Adrenal gland (tissue), 12 donors: ENCODE results near the gene PBX2. TPM values are rescaled to one million over a fixed set of nuclear protein-coding genes. Genes with fewer than 3 reads are reported as not detected.

Experiments used
- DNase-seq, 7 donors: peaks; one replicate each; pipeline ENCODE4 v3.0.0-alpha.2; 2019 to 2020
- H3K27ac ChIP-seq, 5 donors: fragments of 200-600 bp; sonication (generic) in 4 of 5; 1 replicate in 3 of 5; 2 replicates in 2 of 5; pipeline versions ENCODE4 v1.5.1 to v1.8.0; 2016 to 2020; ENCODE audit warnings: mild to moderate bottlenecking in 1 of 5
- H3K27me3 ChIP-seq: fragments of 200-600 bp; 2 replicates; pipeline ENCODE4 v1.8.0; 2021
- H3K36me3 ChIP-seq, 2 donors: fragments of 200-600 bp; replicated peaks in 1 of 2; 1 replicate in 1 of 2; 2 replicates in 1 of 2; pipeline versions ENCODE4 v1.5.1 to v1.8.0; 2018 to 2022
- H3K4me1 ChIP-seq, 2 donors: fragments of 200-600 bp; replicated peaks in 1 of 2; 1 replicate in 1 of 2; 2 replicates in 1 of 2; pipeline versions ENCODE4 v1.5.1 to v1.8.0; 2018 to 2021
- H3K4me3 ChIP-seq, 4 donors: fragments of 200-600 bp; sonication (generic) in 3 of 4; one replicate each; pipeline ENCODE4 v1.5.1; 2016 to 2018
- H3K9me3 ChIP-seq, 3 donors: fragments of 200-600 bp; sonication (generic) in 1 of 3; replicated peaks in 1 of 3; 1 replicate in 2 of 3; 2 replicates in 1 of 3; pipeline versions ENCODE4 v1.5.1 to v1.8.0; 2016 to 2021
- POLR2A ChIP-seq, 2 donors: fragments of 450-650 bp; IDR thresholded peaks; one replicate each; pipeline ENCODE4 v1.6.1; 2017; ENCODE audit warnings: antibody characterized with exemption in 2 of 2, mild to moderate bottlenecking in 2 of 2, moderate library complexity in 1 of 2
- WGBS, 4 donors: extraction: QIAGEN DNeasy Blood & Tissue Kit in 2 of 4; methylation state at CpG; one replicate each; pipeline versions ENCODE4 v1.1.5 to v1.1.7; 2013 to 2017; 5-methylcytosine and 5-hydroxymethylcytosine counted together
- intact Hi-C, 2 donors: fragments of 100-400 bp; cut with DNase I; formaldehyde crosslinking; loops; one replicate each; pipeline versions ENCODE4 v1.14.1 to v1.15.0; 2022 to 2023
- polyA plus RNA-seq, 3 donors: library from polyadenylated mRNA; stranded (reverse); fragments of 200-250 nt in 2 of 3; fragments of 350-450 nt in 1 of 3; fragmentation: Illumina TruSeq in 1 of 3; extraction: RNeasy Lipid Tissue Mini Kit (QIAGEN cat#74804) in 1 of 3; gene quantifications; one replicate each; pipeline ENCODE4 v1.2.3, GENCODE V29; 2013 to 2014
- total RNA-seq, 9 donors: library from RNA; depleted of rRNA in 4 of 9; stranded (reverse); fragments of >200 nt in 4 of 9; fragments of 120-200 nt in 1 of 9; fragmentation: NEBNext Ultra II Directional in 1 of 9; extraction: Animal tissue kit (Norgen Biotek cat#: 25700) in 1 of 9; gene quantifications; one replicate each; pipeline versions ENCODE4 v1.1.0 to v1.2.4, GENCODE V29; 2013 to 2023
- TF ChIP-seq, protein P1 (sequence below), 6 experiments: fragments of 450-650 bp in 4 of 6; fragments of 200-600 bp in 2 of 6; sonication (generic) in 1 of 6; IDR thresholded peaks; 1 replicate in 5 of 6; 2 replicates in 1 of 6; pipeline versions ENCODE4 v1.5.1 to v1.8.0; 2016 to 2021; ENCODE audit warnings: antibody characterized with exemption in 6 of 6, mild to moderate bottlenecking in 2 of 6, moderate library complexity in 1 of 6
- donor health status: healthy with polysubstance abuse.
- donor health status: Bipolar disorder and iron deficiency.
- donor health status: DM: yes; HTN: yes; CAD: no.
- donor health status: DM: no; HTN: no; CAD: no.
- donor health status: DM: no; HTN: no; CAD: no.
- donor health status: DM: yes; HTN: yes; CAD: no.

PBX2 gene
- total and polyA plus RNA-seq, 12 donors, result 34.4 to 211 (median 61.3) TPM

DNA sequence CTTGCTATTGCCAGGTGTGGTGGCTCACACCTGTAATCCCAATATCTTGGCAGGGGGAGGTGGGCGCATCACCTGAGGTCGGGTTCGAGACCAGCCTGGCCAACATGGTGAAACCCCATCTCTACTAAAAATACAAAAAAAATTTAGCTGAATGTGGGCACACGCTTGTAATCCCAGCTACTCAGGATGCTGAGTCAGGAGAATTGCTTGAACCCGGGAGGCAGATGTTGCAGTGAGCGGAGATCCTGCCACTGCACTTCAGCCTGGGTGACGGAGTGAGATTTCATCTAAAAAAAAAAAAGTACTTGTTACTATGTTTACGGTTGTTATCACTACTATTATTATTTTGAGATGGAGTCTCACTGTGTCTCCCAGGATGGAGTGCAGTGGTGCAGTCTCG is 33.1 kb downstream of the PBX2 start:
- Histone ChIP-seq H3K36me3 (peaks cover 0 to 37% of the 10 kb centered on the region in 2 donors), H3K27ac (no peak overlapping the region), H3K27me3 (no peaks in the 10 kb centered on the region), H3K9me3 (no peaks in the 10 kb centered on the region), H3K4me3 (no peak overlapping the region), H3K4me1 (peaks cover 14 to 20% of the 10 kb centered on the region in 2 donors)
- TF ChIP-seq, protein P1, sequence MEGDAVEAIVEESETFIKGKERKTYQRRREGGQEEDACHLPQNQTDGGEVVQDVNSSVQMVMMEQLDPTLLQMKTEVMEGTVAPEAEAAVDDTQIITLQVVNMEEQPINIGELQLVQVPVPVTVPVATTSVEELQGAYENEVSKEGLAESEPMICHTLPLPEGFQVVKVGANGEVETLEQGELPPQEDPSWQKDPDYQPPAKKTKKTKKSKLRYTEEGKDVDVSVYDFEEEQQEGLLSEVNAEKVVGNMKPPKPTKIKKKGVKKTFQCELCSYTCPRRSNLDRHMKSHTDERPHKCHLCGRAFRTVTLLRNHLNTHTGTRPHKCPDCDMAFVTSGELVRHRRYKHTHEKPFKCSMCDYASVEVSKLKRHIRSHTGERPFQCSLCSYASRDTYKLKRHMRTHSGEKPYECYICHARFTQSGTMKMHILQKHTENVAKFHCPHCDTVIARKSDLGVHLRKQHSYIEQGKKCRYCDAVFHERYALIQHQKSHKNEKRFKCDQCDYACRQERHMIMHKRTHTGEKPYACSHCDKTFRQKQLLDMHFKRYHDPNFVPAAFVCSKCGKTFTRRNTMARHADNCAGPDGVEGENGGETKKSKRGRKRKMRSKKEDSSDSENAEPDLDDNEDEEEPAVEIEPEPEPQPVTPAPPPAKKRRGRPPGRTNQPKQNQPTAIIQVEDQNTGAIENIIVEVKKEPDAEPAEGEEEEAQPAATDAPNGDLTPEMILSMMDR (IDR thresholded peaks at IDR 0.05), result no peak
- no peak for TF ChIP-seq POLR2A (IDR thresholded peaks at IDR 0.05)
- 89 to 95% (median 91%) methylated on average over 9 of the region's 9 CpGs for WGBS, 4 donors
- intact Hi-C loops, result loop anchor here in 1 of 2 donors (5.0 kb wide), 1 partner anchor 40 kb away; no protein-coding TSS in a partner anchor
- no peak for DNase-seq

DNA sequence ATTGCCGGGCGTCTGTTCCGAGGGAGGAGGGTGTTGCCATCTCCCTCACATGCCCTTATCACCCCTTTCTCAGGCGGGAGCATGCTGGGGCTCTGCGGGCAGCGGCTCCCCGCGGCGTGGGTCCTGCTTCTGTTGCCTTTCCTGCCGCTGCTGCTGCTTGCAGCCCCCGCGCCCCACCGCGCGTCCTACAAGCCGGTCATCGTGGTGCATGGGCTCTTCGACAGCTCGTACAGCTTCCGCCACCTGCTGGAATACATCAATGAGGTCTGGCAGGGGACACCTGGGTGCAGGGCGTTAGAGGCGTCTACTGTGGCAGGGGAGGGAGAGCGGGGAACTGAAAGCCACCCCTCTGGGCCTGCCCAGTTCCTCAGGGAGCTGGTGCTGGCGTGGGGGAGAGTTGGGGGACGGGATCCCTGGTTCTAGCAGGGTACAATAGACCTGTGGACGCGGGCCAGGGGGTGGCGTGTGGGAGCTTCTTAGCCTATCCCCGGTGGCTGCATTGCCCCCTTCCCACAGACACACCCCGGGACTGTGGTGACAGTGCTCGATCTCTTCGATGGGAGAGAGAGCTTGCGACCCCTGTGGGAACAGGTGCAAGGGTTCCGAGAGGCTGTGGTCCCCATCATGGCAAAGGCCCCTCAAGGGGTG is 35.4 kb downstream of the PBX2 start:
- peaks cover 14 to 20% of the 10 kb centered on the region in 2 donors for H3K4me1 ChIP-seq
- peak; percentile 70 to 88 (median 75) for DNase-seq
- H3K36me3 ChIP-seq, result peaks cover 0 to 34% of the 10 kb centered on the region in 2 donors
- intact Hi-C loops, result loop anchor here in 1 of 2 donors (5.0 kb wide), 1 partner anchor 37 kb away; no protein-coding TSS in a partner anchor
- H3K27ac ChIP-seq, result peak overlapping the region; percentile 73 to 94 (median 86)
- no peak for TF ChIP-seq POLR2A (IDR thresholded peaks at IDR 0.05)
- TF ChIP-seq, protein P1 (IDR thresholded peaks at IDR 0.05), result peak; percentile 12 to 73 (median 64)
- H3K4me3 ChIP-seq, result peak overlapping the region; percentile 62 to 89 (median 76)
- no peaks in the 10 kb centered on the region for H3K9me3 ChIP-seq
- H3K27me3 ChIP-seq, result no peaks in the 10 kb centered on the region
- 4 to 17% (median 6%) methylated on average over 6 to 34 of the region's 34 CpGs for WGBS, 4 donors

DNA sequence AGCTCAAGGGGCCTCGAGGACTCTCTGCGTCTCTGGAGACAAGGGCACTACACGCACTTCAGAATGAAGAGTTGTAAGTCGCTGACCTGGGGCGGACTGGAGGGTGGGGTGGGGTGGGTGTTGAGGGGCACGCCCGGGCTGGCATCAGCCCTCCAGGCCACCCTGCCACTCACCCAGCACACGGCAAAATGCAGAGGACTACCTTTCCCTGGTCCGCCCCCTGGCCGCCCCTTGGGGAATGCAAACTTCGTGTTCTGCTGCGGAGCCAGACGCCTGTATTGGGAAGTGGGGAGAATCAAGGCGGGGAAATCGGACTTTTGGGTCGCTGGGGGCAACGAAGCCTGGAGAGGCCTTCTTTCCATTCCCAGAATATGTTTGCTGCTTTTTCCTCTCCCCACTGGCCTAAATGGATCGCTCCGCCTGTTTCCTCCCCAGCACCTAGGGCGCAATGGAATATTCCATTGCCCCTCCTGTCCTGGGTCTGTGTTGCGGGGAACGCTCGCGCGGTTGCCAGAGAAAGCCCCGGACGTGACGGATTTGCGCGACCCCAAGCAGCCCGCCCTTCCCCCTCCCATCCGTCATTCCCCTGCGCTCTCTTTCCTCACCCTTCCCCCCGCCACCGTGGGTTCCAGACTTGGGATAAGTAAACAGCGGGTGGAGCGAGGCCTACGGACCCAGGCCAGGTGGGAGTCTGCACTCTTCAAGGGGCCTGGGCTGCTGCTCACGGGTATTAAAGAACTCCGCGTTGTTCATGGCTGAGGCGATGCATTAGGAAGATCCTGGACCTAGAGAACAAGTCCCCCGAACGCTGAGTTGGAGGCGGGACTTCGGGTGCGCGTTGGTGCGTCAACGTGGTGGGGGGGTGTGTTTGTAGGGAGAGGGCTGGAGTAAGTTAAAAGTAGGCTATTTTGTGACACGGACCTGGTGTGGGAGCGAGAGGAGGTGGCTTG is 36.2 kb downstream of the PBX2 start, which contains the start of gene PPT2:
Gene PPT2 (plus strand): TSS at position 578 of the 950 bp plus-strand sequence. CDS start 454 bp downstream, outside the sequence.
- 0 to 1% (median 0%) methylated on average over 25 to 52 of the region's 52 CpGs for WGBS, 4 donors
- H3K27me3 ChIP-seq, result no peaks in the 10 kb centered on the region
- peak; percentile 90 to 97 (median 94) for DNase-seq
- H3K9me3 ChIP-seq, result no peaks in the 10 kb centered on the region
- H3K27ac ChIP-seq, result peak within 1 kb of the TSS; percentile 73 to 94 (median 86)
- H3K4me1 ChIP-seq, result peaks cover 14 to 20% of the 10 kb centered on the region in 2 donors
- H3K36me3 ChIP-seq, result peaks cover 0 to 29% of the 10 kb centered on the region in 2 donors
- intact Hi-C loops, result no loop called here
- peak; percentile 13 to 39 for TF ChIP-seq POLR2A (IDR thresholded peaks at IDR 0.05)
- TF ChIP-seq, protein P1 (IDR thresholded peaks at IDR 0.05), result peak in 5 of 6 experiments; percentile 13 to 34 (median 25)
- peak within 1 kb of the TSS; percentile 62 to 89 (median 76) for H3K4me3 ChIP-seq
